Measurements from ENCODE around the gene SPTBN4.

- TF ChIP-seq CTCF (IDR thresholded peaks at IDR 0.05) (no peak), ZFX (IDR thresholded peaks at IDR 0.05; ENCODE audit: borderline replicate concordance) (no peak)
Observed at GRCh38 chr19:40417643-40417981, 49.2 kb upstream of the SPTBN4 start.
